Adrenal gland (tissue), 5 donors: Measurements from ENCODE around the gene ECE2.

ENCODE experiments used
- CTCF ChIP-seq, 6 experiments: fragments of 450-650 bp in 4 of 6; fragments of 200-600 bp in 2 of 6; sonication (generic) in 1 of 6; IDR thresholded peaks; 1 replicate in 5 of 6; 2 replicates in 1 of 6; pipeline versions ENCODE4 v1.5.1 to v1.8.0; 2016 to 2021; ENCODE audit warnings: antibody characterized with exemption in 6 of 6, mild to moderate bottlenecking in 2 of 6, moderate library complexity in 1 of 6
- POLR2A ChIP-seq, 2 donors: fragments of 450-650 bp; IDR thresholded peaks; one replicate each; pipeline ENCODE4 v1.6.1; 2017; ENCODE audit warnings: antibody characterized with exemption in 2 of 2, mild to moderate bottlenecking in 2 of 2, moderate library complexity in 1 of 2
- donor health status: DM: no; HTN: no; CAD: no.

DNA sequence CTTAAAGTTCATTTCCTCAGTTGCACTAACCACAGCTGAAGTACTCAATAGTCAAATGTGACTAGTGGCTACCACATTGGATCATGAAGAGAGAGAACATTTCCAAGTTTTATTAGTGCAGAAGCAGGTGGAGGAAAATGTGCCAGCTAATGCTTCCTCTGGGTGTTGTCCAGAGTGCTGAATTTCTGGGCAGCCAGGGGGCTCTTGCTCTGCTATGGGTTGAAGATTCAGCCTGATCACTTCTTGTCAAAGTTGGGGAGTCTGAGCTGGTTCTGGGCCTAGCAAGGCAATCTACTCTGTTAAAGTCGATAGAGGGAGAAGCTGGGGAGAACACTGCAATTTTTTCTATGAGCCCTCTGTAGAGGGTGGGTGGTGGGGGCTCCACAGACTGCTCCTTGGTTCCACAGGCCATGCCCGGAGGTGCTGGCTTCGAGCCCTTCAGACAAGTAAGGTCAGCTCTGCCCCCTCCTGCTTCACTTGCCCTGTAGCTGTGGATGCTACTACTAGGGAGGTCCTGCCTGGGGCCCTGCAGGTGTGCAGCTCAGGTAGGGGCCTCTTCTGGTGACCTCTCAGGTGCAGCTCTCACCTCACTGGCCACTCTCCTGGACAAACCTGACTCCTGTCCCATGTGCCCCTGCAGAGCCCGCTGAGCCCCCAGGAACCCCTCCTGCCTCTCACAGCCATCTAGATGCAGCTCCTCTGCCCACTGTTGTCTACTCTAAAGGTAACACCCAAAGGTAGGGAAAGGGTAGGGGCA is 35.3 kb upstream of the ECE2 start:
- TF ChIP-seq CTCF (IDR thresholded peaks at IDR 0.05) (peak in 1 of 6 experiments; percentile 8), POLR2A (IDR thresholded peaks at IDR 0.05) (no peak)
